ENCODE data around the gene RAD9A.

Gene RAD9A

DNA sequence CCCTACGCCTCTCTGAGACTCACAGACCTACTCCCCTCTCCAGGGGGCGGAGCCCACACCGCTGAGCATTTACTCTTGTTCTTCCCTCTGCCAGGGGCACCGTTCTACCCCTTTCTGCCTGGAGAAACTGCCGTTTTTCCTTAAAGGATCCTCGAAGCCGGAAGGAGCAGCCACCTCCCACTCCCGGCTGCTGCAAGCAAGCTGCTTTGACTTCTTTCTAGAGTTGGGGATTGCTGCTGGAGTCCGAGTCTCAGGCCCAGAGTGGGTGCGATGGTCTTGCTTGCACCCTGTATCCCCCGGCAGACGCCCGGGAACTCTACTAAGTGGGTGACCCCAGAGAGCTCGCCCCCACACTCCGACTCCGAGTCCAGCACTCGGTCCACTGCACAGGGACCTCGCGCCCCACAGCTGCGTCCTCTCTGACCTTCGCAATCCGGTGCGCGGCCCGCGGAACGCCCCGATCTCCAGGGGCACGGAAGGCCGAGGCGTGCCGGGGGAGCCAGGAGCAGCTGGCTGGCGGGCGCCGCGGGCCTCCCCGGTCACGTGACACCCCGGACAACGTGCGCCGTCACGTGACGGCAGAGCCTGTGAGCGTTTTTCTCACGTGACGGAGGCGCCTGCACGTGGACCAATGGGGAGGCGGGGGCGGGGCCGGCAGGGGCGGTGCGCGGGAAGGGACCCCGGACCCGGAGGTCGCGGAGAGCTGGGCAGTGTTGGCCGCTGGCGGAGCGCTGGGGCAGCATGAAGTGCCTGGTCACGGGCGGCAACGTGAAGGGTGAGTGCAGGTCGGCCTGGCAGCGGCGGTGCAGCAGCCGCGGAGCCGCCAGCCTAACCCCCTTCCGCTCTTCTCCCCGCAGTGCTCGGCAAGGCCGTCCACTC lies at the start of gene RAD9A:
RAD9A (plus strand) TSS at position 683 of the 879 bp plus-strand sequence; CDS start at position 742, 59 bp downstream.
- DNase-seq (ENCODE audit: extremely low spot score): peak; percentile 98
- TF ChIP-seq, protein P1, sequence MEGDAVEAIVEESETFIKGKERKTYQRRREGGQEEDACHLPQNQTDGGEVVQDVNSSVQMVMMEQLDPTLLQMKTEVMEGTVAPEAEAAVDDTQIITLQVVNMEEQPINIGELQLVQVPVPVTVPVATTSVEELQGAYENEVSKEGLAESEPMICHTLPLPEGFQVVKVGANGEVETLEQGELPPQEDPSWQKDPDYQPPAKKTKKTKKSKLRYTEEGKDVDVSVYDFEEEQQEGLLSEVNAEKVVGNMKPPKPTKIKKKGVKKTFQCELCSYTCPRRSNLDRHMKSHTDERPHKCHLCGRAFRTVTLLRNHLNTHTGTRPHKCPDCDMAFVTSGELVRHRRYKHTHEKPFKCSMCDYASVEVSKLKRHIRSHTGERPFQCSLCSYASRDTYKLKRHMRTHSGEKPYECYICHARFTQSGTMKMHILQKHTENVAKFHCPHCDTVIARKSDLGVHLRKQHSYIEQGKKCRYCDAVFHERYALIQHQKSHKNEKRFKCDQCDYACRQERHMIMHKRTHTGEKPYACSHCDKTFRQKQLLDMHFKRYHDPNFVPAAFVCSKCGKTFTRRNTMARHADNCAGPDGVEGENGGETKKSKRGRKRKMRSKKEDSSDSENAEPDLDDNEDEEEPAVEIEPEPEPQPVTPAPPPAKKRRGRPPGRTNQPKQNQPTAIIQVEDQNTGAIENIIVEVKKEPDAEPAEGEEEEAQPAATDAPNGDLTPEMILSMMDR (IDR thresholded peaks at IDR 0.05; ENCODE audit: control extremely low read depth, extremely low read depth, low read depth, missing control alignments): no peak
- ChIA-PET POLR2A (interaction anchor here (0.5 to 1.9 kb wide), 6 partner anchors 10 to 152 kb away, joined by 3 to 22 read pairs (median 3); partner anchors contain the start of genes POLD4 and PPP1CA), CTCF (interaction anchor here (0.6 to 42.5 kb wide), 13 partner anchors 10 to 257 kb away, joined by 3 to 1573 read pairs (median 3); partner anchors contain the start of genes CDK2AP2, CLCF1, PITPNM1 and POLD4)

DNA sequence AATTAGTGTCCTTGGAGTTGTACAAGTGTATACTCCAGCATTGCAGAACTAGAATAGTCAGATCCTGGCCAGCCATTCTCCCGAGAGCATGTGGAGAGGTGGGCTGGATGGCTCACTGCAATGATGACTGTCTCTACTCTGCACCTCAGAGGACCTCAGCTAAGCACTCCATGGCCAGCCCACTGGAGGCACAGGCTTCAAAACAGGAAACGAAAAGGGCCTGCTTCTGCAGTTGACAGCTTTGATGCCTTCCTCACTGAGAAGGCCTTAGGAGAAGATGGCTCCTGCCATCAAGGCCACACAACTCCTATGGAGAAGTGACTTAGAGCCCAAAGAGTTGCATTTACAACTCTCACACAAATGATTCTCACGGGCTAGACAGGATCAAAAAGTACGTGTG lies 47.5 kb upstream of the RAD9A start:
- ChIA-PET CTCF (interaction anchor here (1.1 to 16.8 kb wide), 9 partner anchors 10 to 268 kb away, joined by 3 to 242 read pairs (median 31); partner anchors contain the start of genes CLCF1, POLD4 and SSH3), POLR2A (interaction anchor here (0.6 to 1.2 kb wide), 3 partner anchors 42 to 268 kb away, joined by 5 to 22 read pairs (median 8); no protein-coding TSS in a partner anchor)
- TF ChIP-seq, protein P1 (IDR thresholded peaks at IDR 0.05; ENCODE audit: control extremely low read depth, extremely low read depth, low read depth, missing control alignments): no peak
- no peak for DNase-seq (ENCODE audit: extremely low spot score)

DNA sequence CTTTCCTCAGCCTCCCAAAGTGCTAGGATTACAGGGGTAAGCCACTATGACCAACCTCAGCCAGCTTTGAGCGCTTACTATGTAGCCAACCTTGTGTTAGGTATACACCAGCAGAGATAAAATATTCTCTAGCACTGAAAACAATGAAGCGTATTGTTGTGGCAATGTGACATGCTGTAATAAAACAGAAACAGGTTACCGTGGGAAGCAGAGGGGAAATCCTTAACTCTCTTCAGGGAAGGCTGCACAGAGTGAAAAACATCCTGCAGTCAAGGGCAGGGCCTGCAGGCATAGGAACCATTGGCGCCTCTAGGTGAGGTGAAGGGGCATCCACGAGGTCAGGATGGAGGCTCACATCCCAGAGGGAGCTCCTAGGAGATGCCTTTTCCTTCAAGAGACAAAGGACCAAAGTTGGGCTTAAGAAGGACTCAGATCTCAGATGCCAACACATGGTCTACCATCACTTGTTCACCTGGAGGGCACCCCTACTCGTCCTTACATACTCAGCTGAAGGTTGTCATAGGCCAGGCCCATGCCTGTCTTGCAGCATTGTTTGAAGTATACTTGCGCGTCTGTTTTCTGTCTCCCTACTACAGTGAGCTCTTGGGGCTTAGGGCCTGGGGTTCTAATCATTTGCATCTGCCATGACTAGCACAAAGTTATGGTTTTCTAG lies 46.4 kb upstream of the RAD9A start:
- no peak for DNase-seq (ENCODE audit: extremely low spot score)
- TF ChIP-seq, protein P1 (IDR thresholded peaks at IDR 0.05; ENCODE audit: control extremely low read depth, extremely low read depth, low read depth, missing control alignments): no peak
- CTCF ChIA-PET: interaction anchor here (0.8 to 16.8 kb wide), 29 partner anchors 11 to 270 kb away, joined by 3 to 242 read pairs (median 4); partner anchors contain the start of genes CLCF1, POLD4, PPP1CA and RAD9A
- POLR2A ChIA-PET: no interaction called here

DNA sequence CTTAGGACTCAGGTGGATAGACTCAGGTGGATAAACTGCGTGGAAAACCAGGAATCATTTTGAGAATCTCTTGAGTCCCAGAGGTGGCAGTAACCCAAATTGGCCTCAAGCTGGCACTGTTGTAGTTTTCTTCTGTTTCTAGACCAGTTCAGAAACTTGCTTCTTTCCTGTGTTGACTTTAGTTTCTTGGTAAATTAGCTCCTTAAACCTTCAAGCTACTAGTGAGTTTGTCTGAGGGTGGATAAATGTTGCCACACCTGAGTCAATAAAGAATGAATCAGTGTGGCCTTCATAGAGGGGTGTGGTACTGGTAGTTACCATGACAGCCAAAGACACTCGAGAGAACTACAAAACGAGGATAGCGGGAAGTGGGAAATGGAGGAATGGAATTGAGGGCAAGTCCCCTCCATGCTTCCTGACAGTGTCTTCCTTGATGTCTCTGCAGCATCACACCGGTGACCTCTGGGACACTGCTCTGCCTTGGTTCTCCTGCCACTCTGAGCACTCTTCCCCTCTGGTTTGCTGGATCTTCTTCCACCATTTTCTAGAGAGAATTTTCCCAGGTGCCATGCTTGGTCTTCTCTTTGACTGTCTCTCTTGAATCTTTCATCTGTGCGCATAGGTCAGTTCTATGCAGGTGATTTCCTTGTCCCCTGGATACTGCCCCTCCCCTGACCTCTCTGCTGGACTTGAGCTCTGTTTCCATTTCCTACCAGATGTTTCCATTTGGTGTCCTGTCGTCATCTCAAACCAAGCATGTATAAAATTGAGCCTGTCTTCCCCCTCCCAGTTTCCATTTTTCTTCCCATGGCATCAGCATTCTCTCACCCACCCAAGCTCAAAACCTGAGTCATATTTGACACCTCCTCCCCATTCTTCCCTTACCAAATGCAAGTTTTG lies 45.6 kb upstream of the RAD9A start:
- ChIA-PET CTCF (interaction anchor here (0.6 to 16.8 kb wide), 30 partner anchors 11 to 270 kb away, joined by 3 to 242 read pairs (median 4); partner anchors contain the start of genes CLCF1, GSTP1, POLD4 and PPP1CA), POLR2A (no interaction called here)
- DNase-seq (ENCODE audit: extremely low spot score): no peak
- TF ChIP-seq, protein P1 (IDR thresholded peaks at IDR 0.05; ENCODE audit: control extremely low read depth, extremely low read depth, low read depth, missing control alignments): peak; percentile 66

DNA sequence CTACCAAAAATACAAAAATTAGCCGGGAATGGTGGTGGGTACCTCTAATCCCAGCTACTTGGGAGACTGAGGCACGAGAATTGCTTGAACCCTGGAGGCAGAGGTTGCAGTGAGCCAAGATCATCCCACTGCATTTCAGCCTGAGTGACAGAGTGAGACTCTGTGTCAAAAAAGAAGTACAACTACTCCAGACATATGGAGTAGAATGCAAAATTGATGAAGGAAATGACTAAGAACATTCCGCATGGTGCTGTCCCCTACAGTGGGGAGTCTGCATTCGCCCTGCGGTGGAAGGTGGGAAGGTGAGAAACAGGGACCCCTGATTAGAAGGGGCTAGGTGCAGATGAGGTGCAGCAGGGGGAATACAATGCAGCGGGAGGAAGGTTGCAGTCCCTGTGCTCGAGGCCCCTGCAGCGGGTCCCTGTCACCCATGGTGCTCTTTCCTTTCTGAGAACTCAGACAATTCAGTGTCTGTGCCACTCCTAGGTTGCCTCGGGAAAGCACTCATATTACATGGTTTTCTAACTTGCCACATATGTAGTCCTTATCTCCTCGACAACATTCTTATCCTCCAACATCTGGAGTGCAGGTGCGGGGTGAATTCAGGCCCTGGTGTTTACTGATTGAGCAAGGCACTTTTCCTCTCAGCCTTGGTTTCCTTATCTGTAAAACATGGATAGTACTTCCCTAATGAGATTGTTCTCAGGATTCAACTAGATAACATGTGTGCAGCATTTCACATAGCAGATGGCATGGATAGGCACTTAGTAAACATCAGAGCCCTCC lies 43.6 kb upstream of the RAD9A start:
- POLR2A ChIA-PET: interaction anchor here (1.0 kb wide), 1 partner anchor 25 kb away, joined by 3 read pairs; no protein-coding TSS in a partner anchor
- no peak for DNase-seq (ENCODE audit: extremely low spot score)
- TF ChIP-seq, protein P1 (IDR thresholded peaks at IDR 0.05; ENCODE audit: control extremely low read depth, extremely low read depth, low read depth, missing control alignments): no peak
- CTCF ChIA-PET: interaction anchor here (1.0 to 37.4 kb wide), 11 partner anchors 9 to 95 kb away, joined by 3 to 1573 read pairs (median 31); partner anchors contain the start of genes CLCF1, POLD4, PPP1CA and RAD9A

Data from GM10248 (cell line).